OCI-LY3 (cell line): Measurements from ENCODE around the gene CA6.

Experiments
- H2AFZ ChIP-seq: fragments of 200-600, 300-600 bp; shearing (Covaris generic); 2 replicates; pipeline ENCODE4 v1.6.0; 2014; ENCODE audit warnings: antibody characterized with exemption, low read depth, low read length
- H3K27ac ChIP-seq: fragments of 200-600, 300-600 bp; sonication (generic); 2 replicates; pipeline ENCODE4 v1.5.1; 2014; ENCODE audit warnings: mild to moderate bottlenecking, low read length, moderate library complexity, mixed read lengths
- H3K27me3 ChIP-seq: fragments of 200-600, 300-600 bp; sonication (generic); 2 replicates; pipeline ENCODE4 v1.6.1; 2014; ENCODE audit warnings: low read depth, low read length, mixed read lengths
- H3K36me3 ChIP-seq: fragments of 200-600, 300-600 bp; sonication (generic); replicated peaks from 2 replicates; pipeline ENCODE3; 2014; ENCODE audit warnings: low read depth, low read length, mixed read lengths
- H3K4me1 ChIP-seq: fragments of 300-600, 200-600 bp; sonication (generic); 2 replicates; pipeline ENCODE4 v1.6.1; 2014; ENCODE audit warnings: low read length, mixed read lengths
- H3K4me2 ChIP-seq: fragments of 200-600, 300-600 bp; sonication (generic); 2 replicates; pipeline ENCODE4 v1.6.1; 2014; ENCODE audit warnings: low read length, mixed read lengths
- H3K4me3 ChIP-seq: fragments of 300-600, 200-600 bp; sonication (generic); 2 replicates; pipeline ENCODE4 v1.5.1; 2014; ENCODE audit warnings: antibody characterized with exemption, mild to moderate bottlenecking, low read length, moderate library complexity
- H3K79me2 ChIP-seq: fragments of 300-600, 200-600 bp; shearing (Covaris generic); 2 replicates; pipeline ENCODE4 v1.6.1; 2014; ENCODE audit warnings: mild to moderate bottlenecking, low read length, mixed read lengths
- H3K9ac ChIP-seq: fragments of 300-600, 200-600 bp; shearing (Covaris generic); 2 replicates; pipeline ENCODE4 v1.6.0; 2014; ENCODE audit warnings: mild to moderate bottlenecking, low read length, moderate library complexity
- H3K9me3 ChIP-seq: fragments of 200-600, 300-600 bp; shearing (Covaris generic); 2 replicates; pipeline ENCODE4 v1.6.1; 2014; ENCODE audit warnings: low read length, mixed read lengths; ENCODE audit not compliant: insufficient read depth
- H4K20me1 ChIP-seq: fragments of 200-600, 300-600 bp; sonication (generic); 2 replicates; pipeline ENCODE4 v1.6.1; 2016; ENCODE audit warnings: low read length, mixed read lengths; ENCODE audit not compliant: insufficient read depth
- EZH2phosphoT487 ChIP-seq: fragments of 200-600 bp; shearing (Covaris generic); IDR thresholded peaks from 2 replicates; pipeline ENCODE4 v1.6.1; 2018; ENCODE audit warnings: antibody characterized with exemption, mixed run types, low read depth
- TF ChIP-seq, protein P1 (sequence below): fragments of 200-600, 300-600 bp; sonication (generic); IDR thresholded peaks from 2 replicates; pipeline ENCODE4 v1.5.1; 2014; ENCODE audit warnings: antibody characterized with exemption, low read length, low read depth

The CA6 gene

GRCh38 chr1:8908388-8909151, 37.1 kb upstream of the CA6 start:
- Histone ChIP-seq H3K4me2 (no peak overlapping the region), H3K27me3 (no peaks in the 10 kb centered on the region), H3K79me2 (no peaks in the 10 kb centered on the region), H3K4me1 (no peaks in the 10 kb centered on the region), H3K9me3 (no peaks in the 10 kb centered on the region), H3K27ac (no peak overlapping the region), H3K36me3 (no peaks in the 10 kb centered on the region), H3K4me3 (no peak overlapping the region), H4K20me1 (no peaks in the 10 kb centered on the region), H2AFZ (no peak overlapping the region), H3K9ac (no peak overlapping the region)
- no peak for TF ChIP-seq EZH2phosphoT487
- TF ChIP-seq, protein P1, sequence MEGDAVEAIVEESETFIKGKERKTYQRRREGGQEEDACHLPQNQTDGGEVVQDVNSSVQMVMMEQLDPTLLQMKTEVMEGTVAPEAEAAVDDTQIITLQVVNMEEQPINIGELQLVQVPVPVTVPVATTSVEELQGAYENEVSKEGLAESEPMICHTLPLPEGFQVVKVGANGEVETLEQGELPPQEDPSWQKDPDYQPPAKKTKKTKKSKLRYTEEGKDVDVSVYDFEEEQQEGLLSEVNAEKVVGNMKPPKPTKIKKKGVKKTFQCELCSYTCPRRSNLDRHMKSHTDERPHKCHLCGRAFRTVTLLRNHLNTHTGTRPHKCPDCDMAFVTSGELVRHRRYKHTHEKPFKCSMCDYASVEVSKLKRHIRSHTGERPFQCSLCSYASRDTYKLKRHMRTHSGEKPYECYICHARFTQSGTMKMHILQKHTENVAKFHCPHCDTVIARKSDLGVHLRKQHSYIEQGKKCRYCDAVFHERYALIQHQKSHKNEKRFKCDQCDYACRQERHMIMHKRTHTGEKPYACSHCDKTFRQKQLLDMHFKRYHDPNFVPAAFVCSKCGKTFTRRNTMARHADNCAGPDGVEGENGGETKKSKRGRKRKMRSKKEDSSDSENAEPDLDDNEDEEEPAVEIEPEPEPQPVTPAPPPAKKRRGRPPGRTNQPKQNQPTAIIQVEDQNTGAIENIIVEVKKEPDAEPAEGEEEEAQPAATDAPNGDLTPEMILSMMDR, result no peak

- no peaks in the 10 kb centered on the region for H4K20me1 ChIP-seq
- H3K9me3 ChIP-seq, result no peaks in the 10 kb centered on the region
- H3K36me3 ChIP-seq, result no peaks in the 10 kb centered on the region
- no peak overlapping the region for H3K4me3 ChIP-seq
- TF ChIP-seq, protein P1, result no peak
- TF ChIP-seq EZH2phosphoT487, result no peak
- H2AFZ ChIP-seq, result no peak overlapping the region
- no peaks in the 10 kb centered on the region for H3K79me2 ChIP-seq
- H3K27me3 ChIP-seq, result peaks cover 2% of the 10 kb centered on the region; the same call in 1 of the 2 replicates
- H3K27ac ChIP-seq, result no peak overlapping the region
- H3K4me1 ChIP-seq, result no peaks in the 10 kb centered on the region
- no peak overlapping the region for H3K9ac ChIP-seq
- H3K4me2 ChIP-seq, result no peak overlapping the region
These were observed 35.3 kb upstream of the CA6 start for GRCh38 chr1:8910331-8910730.

- Histone ChIP-seq H3K36me3 (no peaks in the 10 kb centered on the region), H3K9ac (no peak overlapping the region)
These were observed 34.8 kb upstream of the CA6 start for GRCh38 chr1:8910914-8911313.

More at GRCh38 chr1:8910914-8911313, 34.8 kb upstream of the CA6 start:
- no peak for TF ChIP-seq EZH2phosphoT487
- TF ChIP-seq, protein P1, result no peak
- Histone ChIP-seq H2AFZ (no peak overlapping the region), H3K9me3 (no peaks in the 10 kb centered on the region), H3K27ac (no peak overlapping the region), H3K4me1 (no peaks in the 10 kb centered on the region), H3K4me2 (no peak overlapping the region), H3K4me3 (no peak overlapping the region), H3K27me3 (peaks cover 4% of the 10 kb centered on the region; the same call in 1 of the 2 replicates), H4K20me1 (no peaks in the 10 kb centered on the region), H3K79me2 (no peaks in the 10 kb centered on the region)
